Stimulated activated CD8-positive, alpha-beta memory T cell treated with anti-CD3 and anti-CD28 coated beads, Interleukin-12 subunit alpha, Interleukin-12 subunit beta, amount 100 ng/mL, for 24 hours (primary cell): ENCODE data around the gene VANGL1.

Experiments
- DNase-seq: peaks from one replicate; pipeline ENCODE4 v3.0.0-alpha.2; 2020; ENCODE audit errors: extremely low read depth

Gene VANGL1

DNA sequence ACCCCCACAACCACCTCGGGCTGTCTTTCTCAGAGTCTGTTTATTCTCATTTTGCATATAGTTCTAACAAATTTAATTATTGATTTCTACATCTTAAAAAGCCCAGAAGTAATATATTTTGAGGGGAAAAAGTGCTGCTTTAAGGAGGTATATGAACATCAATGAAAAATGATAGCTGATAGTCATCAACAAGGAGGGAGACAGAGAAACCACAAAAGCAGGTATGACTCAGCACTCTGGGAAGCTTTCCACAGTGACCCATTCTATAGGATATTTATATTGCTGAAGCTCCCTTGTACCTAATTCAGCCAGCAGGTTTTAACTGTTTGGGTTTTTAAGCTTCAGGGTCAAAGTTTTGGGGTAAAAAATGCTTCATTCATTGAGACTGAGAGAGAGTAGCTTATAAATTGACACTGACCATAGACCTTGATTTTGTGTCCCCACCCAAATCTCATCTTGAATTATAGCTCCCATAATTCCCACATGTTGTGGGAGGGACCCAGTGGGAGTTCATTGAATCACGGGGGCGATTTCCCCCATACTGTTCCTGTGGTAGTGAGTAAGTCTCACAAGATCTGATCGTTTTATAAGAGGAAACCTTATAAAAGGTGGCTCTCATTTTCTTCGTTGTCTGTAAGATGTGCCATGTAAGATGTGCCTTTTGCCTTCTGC, 27.4 kb downstream of the VANGL1 start:
- DNase-seq, result no peak

GRCh38 chr1:115669886-115670285, 28.1 kb downstream of the VANGL1 start:
- DNase-seq, result no peak

- DNase-seq, result no peak
Observed at GRCh38 chr1:115670476-115671175, 28.9 kb downstream of the VANGL1 start.

GRCh38 chr1:115671176-115671934, 29.6 kb downstream of the VANGL1 start:
- DNase-seq, result no peak

DNA sequence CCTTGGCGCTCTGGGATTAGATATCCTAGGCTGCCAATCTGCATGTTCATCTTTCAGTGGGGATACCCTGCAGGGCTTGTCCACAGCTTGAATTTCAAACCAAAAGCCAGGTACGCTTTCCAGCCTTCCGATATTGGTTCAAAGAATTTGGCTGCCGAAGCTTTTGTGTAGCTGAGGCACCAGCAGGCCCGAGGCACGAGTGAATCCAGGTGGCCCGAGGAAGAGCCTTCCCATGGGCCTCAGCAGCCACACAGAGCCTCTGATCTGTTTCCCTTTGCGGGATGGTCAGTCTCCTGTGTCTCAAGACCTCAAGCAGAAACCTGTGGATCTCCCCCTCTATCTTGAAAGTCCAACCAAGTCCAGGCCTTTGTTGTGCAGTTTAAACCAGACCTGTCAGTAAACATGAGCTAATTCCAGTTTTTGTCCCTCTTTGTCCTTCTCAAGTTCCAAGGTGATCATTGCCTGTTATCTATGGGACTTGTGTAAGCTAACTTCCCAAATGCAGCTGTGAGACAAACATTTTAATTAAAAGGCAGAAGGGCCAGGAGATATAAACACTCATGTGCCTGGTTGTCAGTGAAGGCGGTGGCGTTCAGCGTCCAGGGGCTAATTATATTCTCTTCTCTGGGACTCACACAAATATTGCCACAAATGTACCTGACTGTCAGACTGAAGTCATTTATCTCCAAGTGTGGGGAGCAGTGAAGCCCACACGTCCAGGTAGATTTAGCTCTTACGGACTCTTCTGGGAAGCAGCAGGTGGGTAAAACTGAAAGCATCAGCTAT, 30.6 kb downstream of the VANGL1 start:
- DNase-seq, result no peak

DNA sequence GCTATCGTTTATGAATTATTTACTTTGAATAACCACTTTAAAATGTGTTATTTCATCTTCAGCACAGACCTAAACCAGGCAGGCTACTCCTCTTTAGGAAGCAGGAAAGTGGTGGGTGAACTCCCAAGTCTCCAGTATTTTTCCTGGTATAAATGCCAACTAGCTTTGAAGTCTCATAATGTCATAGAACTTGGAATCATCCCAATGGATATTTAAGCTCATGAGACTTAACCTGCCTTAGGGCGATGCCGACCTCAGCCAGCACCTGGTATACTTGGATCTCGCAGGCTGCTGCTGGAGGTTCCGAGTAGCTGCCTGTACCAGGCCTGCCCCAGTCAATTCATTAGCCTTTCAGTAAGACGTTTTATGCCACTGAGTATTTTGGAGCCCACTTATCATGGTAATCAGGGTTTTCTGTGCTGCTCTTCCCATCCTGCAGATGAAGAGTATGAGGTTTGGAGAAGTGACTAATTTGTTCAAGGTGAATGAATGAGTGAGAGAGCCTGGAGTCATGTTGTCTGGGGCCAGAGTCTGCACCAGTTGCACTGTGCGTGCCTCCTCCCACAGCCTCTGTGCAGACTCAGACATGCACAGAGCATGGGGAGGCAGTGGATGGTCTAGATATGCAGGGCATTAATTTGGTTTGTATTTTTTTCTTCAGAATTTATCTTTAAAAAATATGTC, 34.9 kb downstream of the VANGL1 start:
- DNase-seq, result no peak

GRCh38 chr1:115677182-115677555, 35.4 kb downstream of the VANGL1 start:
- DNase-seq, result no peak

DNA sequence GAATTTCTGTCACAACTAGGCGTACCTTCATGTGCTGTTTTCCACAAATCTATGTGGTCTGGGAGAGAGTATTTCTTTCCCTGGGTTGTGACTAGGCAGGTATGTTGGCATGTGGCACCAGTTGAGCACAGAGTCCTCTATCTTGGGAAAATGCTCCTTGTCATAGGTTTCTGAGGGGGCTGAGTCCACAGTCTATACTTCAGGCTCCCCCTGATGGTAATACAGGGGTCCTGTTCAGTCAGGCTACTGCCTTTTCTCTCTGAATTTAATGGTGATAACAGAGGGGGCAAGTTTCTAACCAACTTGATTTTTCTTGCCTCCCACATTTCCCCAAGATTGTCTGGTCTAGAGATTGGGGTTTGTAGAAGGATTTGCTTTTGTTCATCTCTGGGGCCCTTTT, 35.8 kb downstream of the VANGL1 start:
- DNase-seq, result no peak

DNA sequence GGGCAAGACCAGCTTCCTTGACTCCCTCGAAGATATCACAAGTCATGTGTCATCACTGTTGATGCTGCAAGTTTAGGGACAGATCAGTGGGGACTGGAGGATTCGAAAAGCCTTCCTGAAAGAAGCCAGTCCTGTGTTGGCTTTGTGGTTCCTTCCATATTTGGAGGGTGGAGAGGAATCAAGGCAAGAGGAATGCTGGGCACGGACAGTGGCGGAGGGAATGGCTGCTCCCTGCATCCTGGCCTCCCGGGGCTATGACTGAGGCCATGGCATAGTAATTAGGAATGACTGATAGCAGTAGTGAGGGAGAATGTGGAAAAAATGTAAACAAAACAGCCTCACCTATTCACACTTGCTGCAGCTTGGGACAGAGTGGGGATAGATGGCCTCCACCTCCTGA, 36.4 kb downstream of the VANGL1 start:
- DNase-seq, result no peak

DNA sequence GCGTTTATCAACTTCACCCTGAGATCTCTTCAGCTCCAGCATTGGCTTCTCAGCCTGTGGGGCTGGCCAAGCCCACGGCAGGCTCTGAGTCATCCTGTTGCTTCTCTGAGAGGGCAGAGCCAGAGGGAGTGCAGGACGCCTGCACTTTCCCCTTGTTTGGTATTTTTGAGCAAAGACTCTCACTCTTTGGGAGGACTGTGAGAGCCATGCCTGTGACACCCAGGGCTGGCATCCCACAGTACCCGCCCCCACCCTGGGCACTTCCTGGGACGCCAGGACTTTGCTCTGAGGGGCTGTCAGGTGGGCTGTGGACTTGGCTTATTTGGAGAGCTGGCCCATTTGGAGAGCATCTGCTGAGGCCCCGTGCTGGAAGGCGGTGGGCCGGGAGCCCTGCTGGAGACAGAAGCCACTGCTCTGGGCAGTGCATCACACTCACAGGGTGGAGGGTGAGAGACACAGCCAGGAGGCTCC, 37.4 kb downstream of the VANGL1 start:
- no peak for DNase-seq

DNA sequence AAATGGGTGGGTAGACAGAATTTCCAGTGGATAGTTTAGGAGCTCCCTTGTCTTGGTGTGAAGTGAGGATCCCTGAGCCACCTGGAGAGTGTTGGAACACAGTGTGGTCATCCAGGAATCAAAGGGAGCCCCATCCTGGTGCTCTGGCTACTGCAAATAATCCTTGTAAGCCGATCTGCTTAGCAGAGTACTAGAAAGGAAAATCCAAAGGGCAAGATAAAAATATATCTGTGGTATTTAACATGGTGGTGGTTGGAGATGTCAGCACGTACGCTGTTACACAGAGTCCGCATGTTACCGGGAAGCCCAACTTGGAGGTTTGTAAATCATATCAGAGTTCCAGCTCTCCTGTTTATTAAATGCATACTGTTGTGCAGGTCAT, 39.0 kb downstream of the VANGL1 start:
- DNase-seq, result no peak

- DNase-seq, result no peak
Observed at GRCh38 chr1:115682792-115683191, 41.0 kb downstream of the VANGL1 start.

GRCh38 chr1:115685029-115685705, 43.4 kb downstream of the VANGL1 start:
- no peak for DNase-seq

DNA sequence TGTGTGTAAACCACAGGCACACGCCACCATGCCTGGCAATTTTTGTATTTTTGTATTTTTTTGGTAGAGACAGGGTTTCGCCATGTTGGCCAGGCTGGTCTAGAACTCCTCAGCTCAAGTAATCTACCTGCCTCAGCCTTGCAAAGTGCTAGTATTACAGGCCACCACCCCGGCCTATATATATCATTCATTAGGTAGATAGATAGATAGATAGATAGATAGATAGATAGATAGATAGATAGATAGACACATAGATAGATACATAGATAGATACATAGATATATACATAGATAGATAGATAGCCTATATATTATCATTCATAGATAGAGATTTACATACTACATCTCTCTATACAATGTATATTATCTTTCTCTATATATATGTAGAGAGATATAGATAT, 46.0 kb downstream of the VANGL1 start:
- no peak for DNase-seq

DNA sequence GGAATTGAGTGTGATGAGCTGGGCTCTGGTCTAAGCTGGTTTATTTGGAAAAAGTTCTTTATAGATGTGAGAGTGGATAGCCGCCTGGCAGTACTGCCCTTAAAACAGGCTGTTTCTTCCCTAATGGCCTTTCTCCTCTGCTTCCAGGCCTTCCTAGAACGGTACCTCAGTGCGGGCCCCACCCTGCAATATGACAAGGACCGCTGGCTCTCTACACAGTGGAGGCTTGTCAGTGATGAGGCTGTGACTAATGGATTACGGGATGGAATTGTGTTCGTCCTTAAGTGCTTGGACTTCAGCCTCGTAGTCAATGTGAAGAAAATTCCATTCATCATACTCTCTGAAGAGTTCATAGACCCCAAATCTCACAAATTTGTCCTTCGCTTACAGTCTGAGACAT, 49.2 kb downstream of the VANGL1 start:
- no peak for DNase-seq

DNA sequence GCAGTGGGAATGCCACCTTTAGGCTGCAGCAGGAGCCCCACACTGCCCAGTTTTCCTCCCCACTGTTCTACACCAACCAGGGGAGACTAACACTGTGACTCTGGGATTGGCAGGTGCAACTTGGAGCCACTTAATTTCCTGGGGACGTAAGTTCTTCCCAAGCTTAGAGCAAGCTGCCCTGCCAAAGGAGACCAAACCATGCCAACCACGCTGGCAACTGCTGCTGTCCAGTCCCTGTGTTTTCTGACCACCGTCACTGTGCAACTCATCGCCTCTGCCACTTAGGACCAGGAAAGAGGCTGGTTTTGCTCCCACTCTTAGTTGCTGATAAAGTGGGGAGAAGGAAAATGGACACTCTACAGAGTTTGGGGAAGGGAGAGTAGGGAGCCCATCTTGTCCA, 50.5 kb downstream of the VANGL1 start:
- DNase-seq, result no peak

DNA sequence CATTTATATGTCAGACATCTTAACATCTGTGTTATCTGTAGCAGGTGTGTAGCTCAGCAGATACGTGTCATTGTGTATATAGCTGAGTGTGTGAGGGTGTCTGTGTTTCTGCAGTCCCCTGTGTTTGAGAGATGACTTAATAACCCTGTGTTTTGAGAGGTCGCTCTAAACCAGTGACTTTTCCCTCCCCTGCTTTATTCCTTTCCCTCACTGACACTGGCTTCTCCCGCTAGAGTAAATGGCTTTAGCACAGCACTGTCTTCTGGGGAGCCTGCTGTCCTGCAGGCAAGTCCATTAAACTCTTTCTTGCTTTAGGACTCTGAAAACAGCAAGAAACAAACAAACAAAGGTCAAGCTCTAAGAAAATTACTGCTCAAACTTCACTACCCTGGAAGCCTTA, 53.0 kb downstream of the VANGL1 start:
- no peak for DNase-seq

GRCh38 chr1:115697619-115698018, 55.8 kb downstream of the VANGL1 start:
- no peak for DNase-seq

GRCh38 chr1:115701090-115701489, 59.3 kb downstream of the VANGL1 start:
- no peak for DNase-seq

- DNase-seq, result no peak
Observed at GRCh38 chr1:115702959-115703358, 61.2 kb downstream of the VANGL1 start.
